ENCODE data around the gene POT1.

The POT1 gene

DNA sequence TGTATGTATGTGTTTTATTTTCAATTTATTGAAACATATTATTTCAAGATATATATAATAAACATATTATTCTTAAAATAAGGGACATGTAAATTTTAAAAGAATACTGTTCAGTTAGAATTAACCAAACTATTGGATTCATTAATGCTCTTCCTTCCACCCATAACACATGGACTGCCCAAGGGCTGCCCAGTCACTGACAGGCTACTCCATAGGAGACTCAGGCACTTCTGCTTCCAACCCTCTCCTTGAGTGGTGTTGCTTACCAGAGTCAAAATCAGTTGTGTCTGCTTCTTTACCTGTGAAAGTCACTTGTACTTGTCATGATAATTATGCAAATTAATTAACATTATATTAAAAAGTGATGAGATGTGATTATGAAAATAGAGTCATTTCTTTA lies 154.2 kb downstream of the POT1 start:
- DNase-seq (ENCODE audit: low read depth in 2 of 2, low spot score in 1 of 2) = no peak

GRCh38 chr7:124773938-124774337 lies 155.7 kb downstream of the POT1 start:
- no peak for DNase-seq (ENCODE audit: low read depth in 2 of 2, low spot score in 1 of 2)

DNA sequence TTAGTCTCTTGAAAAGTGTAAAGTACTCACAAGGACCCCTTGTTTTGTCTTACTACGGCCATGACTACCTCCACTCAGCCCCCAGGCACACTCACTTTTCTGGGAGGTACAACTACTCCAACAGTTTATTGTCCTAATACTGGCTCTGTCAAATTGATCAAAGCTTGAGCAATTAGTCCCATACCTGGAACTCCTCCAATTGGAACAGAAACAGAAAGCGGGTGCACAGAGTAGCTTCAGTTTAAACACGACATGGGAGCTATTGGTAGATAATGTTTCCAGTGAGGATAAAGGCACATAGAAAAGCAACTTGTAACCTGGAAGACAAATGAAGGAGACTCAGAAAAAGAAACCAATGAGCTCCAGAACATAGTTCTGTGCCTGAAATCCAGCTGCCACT lies 156.3 kb downstream of the POT1 start:
- DNase-seq (ENCODE audit: low read depth in 2 of 2, low spot score in 1 of 2) = no peak

All from stimulated activated CD8-positive, alpha-beta memory T cell treated with anti-CD3 and anti-CD28 coated beads, Interleukin-4, amount 100 ng/mL, for 1 hour (primary cell).